Measurements from ENCODE around the gene FOCAD.

DNA sequence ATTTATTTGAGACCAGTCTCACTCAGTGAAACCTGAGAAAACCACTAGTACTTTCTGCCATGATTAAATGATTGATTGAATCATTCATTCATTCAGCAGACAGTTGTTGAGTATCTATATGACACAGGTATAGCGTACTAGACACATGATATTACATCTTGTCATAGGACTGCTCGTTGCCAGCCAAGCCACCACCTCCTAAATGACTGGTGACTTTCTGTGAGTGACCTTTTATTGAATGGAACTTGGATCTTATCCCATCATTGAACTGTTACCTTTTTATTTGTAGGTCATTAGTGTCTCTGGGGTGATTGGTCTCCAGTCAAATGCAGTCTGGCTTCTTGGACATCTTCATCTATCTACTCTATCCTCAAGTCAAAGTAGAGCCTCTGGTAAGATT, 266.6 kb downstream of the FOCAD start:
- TF ChIP-seq, protein P1, sequence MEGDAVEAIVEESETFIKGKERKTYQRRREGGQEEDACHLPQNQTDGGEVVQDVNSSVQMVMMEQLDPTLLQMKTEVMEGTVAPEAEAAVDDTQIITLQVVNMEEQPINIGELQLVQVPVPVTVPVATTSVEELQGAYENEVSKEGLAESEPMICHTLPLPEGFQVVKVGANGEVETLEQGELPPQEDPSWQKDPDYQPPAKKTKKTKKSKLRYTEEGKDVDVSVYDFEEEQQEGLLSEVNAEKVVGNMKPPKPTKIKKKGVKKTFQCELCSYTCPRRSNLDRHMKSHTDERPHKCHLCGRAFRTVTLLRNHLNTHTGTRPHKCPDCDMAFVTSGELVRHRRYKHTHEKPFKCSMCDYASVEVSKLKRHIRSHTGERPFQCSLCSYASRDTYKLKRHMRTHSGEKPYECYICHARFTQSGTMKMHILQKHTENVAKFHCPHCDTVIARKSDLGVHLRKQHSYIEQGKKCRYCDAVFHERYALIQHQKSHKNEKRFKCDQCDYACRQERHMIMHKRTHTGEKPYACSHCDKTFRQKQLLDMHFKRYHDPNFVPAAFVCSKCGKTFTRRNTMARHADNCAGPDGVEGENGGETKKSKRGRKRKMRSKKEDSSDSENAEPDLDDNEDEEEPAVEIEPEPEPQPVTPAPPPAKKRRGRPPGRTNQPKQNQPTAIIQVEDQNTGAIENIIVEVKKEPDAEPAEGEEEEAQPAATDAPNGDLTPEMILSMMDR (IDR thresholded peaks at IDR 0.05), result no peak
- no peak for TF ChIP-seq POLR2A (IDR thresholded peaks at IDR 0.05)

Measured in body of pancreas (tissue), 4 donors.